ENCODE data around the gene PRRX2. TPM values are rescaled to one million over a fixed set of nuclear protein-coding genes. Genes with fewer than 3 reads are reported as not detected.

The PRRX2 gene
- total and polyA plus RNA-seq, 2 of the 13 experiments (the other 11 are each of a cell fraction or from before 2014, with no cell fraction given) = 0.05 TPM; not detected in 1

- DNase-seq (ENCODE audit: low spot score) (no peak), FAIRE-seq (no peak), ATAC-seq (no peak)
- Histone ChIP-seq H3K9me3 (ENCODE audit: low read length) (no peaks in the 10 kb centered on the region), H3K79me2 (ENCODE audit: insufficient read depth, low read length) (no peaks in the 10 kb centered on the region), H3K27me3 (ENCODE audit: control insufficient read depth in 1 of 2, insufficient read depth in 2 of 2, low read length in 2 of 2) (peaks cover 6 to 51% of the 10 kb centered on the region in 2 experiments; a peak in 4 of 5 replicates), H2AFZ (ENCODE audit: low read length) (no peak overlapping the region), H3K27ac (ENCODE audit: extremely low read length, insufficient read depth, low read length) (no peak overlapping the region), H3K4me2 (ENCODE audit: low read depth, low read length) (no peak overlapping the region), H3K4me1 (ENCODE audit: insufficient read depth, low read length) (no peaks in the 10 kb centered on the region), H4K20me1 (ENCODE audit: insufficient read depth, low read length) (no peaks in the 10 kb centered on the region), H3K4me3 (replicated peaks in 1 of 3; ENCODE audit: insufficient read depth in 1 of 3, low read depth in 2 of 3, low read length in 3 of 3) (no peak overlapping the region), H3K9ac (ENCODE audit: insufficient read depth, low read depth, low read length) (no peak overlapping the region), H3K36me3 (replicated peaks in 1 of 2; ENCODE audit: control insufficient read depth in 1 of 2, insufficient read depth in 2 of 2, low read length in 2 of 2) (no peaks in the 10 kb centered on the region)
- TF ChIP-seq TP53 (CRISPR knock-in tag; conservative IDR thresholded peaks at IDR 0.05) (no peak), CAMTA2 (CRISPR knock-in tag; IDR thresholded peaks at IDR 0.05; ENCODE audit: borderline replicate concordance) (no peak), XRCC5 (optimal IDR thresholded peaks at IDR 0.05; ENCODE audit: low read length) (no peak), SOX6 (IDR thresholded peaks at IDR 0.05) (no peak), SOX6 (CRISPR knock-in tag; IDR thresholded peaks at IDR 0.05) (no peak), ZNF792 (CRISPR knock-in tag; IDR thresholded peaks at IDR 0.05) (no peak), ZNF841 (CRISPR knock-in tag; IDR thresholded peaks at IDR 0.05; ENCODE audit: borderline replicate concordance) (no peak), DBP (CRISPR knock-in tag; IDR thresholded peaks at IDR 0.05; ENCODE audit: not compliant biosample characterization) (no peak), PPARG (CRISPR knock-in tag; conservative IDR thresholded peaks at IDR 0.05) (no peak), RFXANK (CRISPR knock-in tag; IDR thresholded peaks at IDR 0.05) (no peak), ZSCAN9 (CRISPR knock-in tag; IDR thresholded peaks at IDR 0.05; ENCODE audit: borderline replicate concordance) (no peak), ZNF761 (CRISPR knock-in tag; conservative IDR thresholded peaks at IDR 0.05) (no peak), PLRG1 (conservative IDR thresholded peaks at IDR 0.05) (no peak), HOXA7 (CRISPR knock-in tag; IDR thresholded peaks at IDR 0.05) (no peak), TSC22D2 (CRISPR knock-in tag; IDR thresholded peaks at IDR 0.05; ENCODE audit: borderline replicate concordance) (no peak), FOSL1 (CRISPR knock-in tag; IDR thresholded peaks at IDR 0.05; ENCODE audit: borderline replicate concordance) (no peak), SIN3A (IDR thresholded peaks at IDR 0.05; ENCODE audit: borderline replicate concordance, low read depth, low read length) (no peak), SP2 (CRISPR knock-in tag; IDR thresholded peaks at IDR 0.05) (no peak), FOXP1 (IDR thresholded peaks at IDR 0.05) (no peak), FOXP1 (CRISPR knock-in tag; IDR thresholded peaks at IDR 0.05) (no peak), ATM (IDR thresholded peaks at IDR 0.05; ENCODE audit: borderline replicate concordance) (no peak), ZEB1 (IDR thresholded peaks at IDR 0.05; ENCODE audit: insufficient replicate concordance, low read depth) (no peak)
- WGBS (ENCODE audit: low lambda C conversion rate) = 22% methylated on average over 4 of the region's 8 CpGs
- CTCF ChIA-PET (ENCODE audit: low intra/inter-chr PET ratio, low total read pairs) = no interaction called here
- intact Hi-C loops (cut with micrococcal nuclease; ENCODE audit: unreplicated experiment) (no loop called here), in situ Hi-C loops (cut with HindIII; ENCODE audit: extremely low pct_ligation_motif_present, low pct_unique_long_range_greater_than_20kb) (no loop called here)
- POLR2A ChIA-PET = no interaction called here
- BruUV-seq (replicated peaks) = no TSS peak
These were observed 39.4 kb downstream of the PRRX2 start for GRCh38 chr9:129704807-129705206.

All from HepG2 (cell line).